ENCODE results near the gene CDYL2.

The CDYL2 gene

GRCh38 chr16:80573700-80574120 is 230.7 kb downstream of the CDYL2 start:
- H3K4me3 ChIP-seq (ENCODE audit: low read depth, low read length), result no peak overlapping the region
- DNase-seq (ENCODE audit: low read depth), result no peak
- TF ChIP-seq CTCF (IDR thresholded peaks at IDR 0.05; ENCODE audit: low read depth, low read length), result no peak
- no peak for TF ChIP-seq MYC (IDR thresholded peaks at IDR 0.05; ENCODE audit: low read depth, low read length)
- TF ChIP-seq MAX (IDR thresholded peaks at IDR 0.05; ENCODE audit: low read depth, low read length), result no peak
- TF ChIP-seq POLR2A (IDR thresholded peaks at IDR 0.05; ENCODE audit: extremely low read depth, insufficient read length), result no peak

- DNase-seq (ENCODE audit: low read depth), result no peak
- TF ChIP-seq CTCF (IDR thresholded peaks at IDR 0.05; ENCODE audit: low read depth, low read length) (no peak), POLR2A (IDR thresholded peaks at IDR 0.05; ENCODE audit: extremely low read depth, insufficient read length) (no peak), MAX (IDR thresholded peaks at IDR 0.05; ENCODE audit: low read depth, low read length) (no peak), MYC (IDR thresholded peaks at IDR 0.05; ENCODE audit: low read depth, low read length) (no peak)
- H3K4me3 ChIP-seq (ENCODE audit: low read depth, low read length), result no peak overlapping the region
These were observed 234.3 kb downstream of the CDYL2 start for GRCh38 chr16:80570106-80570478.

GRCh38 chr16:80569440-80570105 is 234.8 kb downstream of the CDYL2 start:
- TF ChIP-seq MAX (IDR thresholded peaks at IDR 0.05; ENCODE audit: low read depth, low read length) (no peak), CTCF (IDR thresholded peaks at IDR 0.05; ENCODE audit: low read depth, low read length) (no peak), MYC (IDR thresholded peaks at IDR 0.05; ENCODE audit: low read depth, low read length) (no peak)
- no peak overlapping the region for H3K4me3 ChIP-seq (ENCODE audit: low read depth, low read length)
- no peak for DNase-seq (ENCODE audit: low read depth)

- DNase-seq (ENCODE audit: low read depth), result no peak
These were observed 240.0 kb downstream of the CDYL2 start for GRCh38 chr16:80564394-80564793.

GRCh38 chr16:80563066-80563465 is 241.3 kb downstream of the CDYL2 start:
- TF ChIP-seq CTCF (IDR thresholded peaks at IDR 0.05; ENCODE audit: low read depth, low read length), result no peak
- TF ChIP-seq POLR2A (IDR thresholded peaks at IDR 0.05; ENCODE audit: extremely low read depth, insufficient read length), result no peak
- no peak for TF ChIP-seq MAX (IDR thresholded peaks at IDR 0.05; ENCODE audit: low read depth, low read length)
- TF ChIP-seq MYC (IDR thresholded peaks at IDR 0.05; ENCODE audit: low read depth, low read length), result no peak

More at GRCh38 chr16:80564394-80564793, 240.0 kb downstream of the CDYL2 start:
- no peak overlapping the region for H3K4me3 ChIP-seq (ENCODE audit: low read depth, low read length)
- no peak for TF ChIP-seq POLR2A (IDR thresholded peaks at IDR 0.05; ENCODE audit: extremely low read depth, insufficient read length)
- no peak for TF ChIP-seq CTCF (IDR thresholded peaks at IDR 0.05; ENCODE audit: low read depth, low read length)
- no peak for TF ChIP-seq MAX (IDR thresholded peaks at IDR 0.05; ENCODE audit: low read depth, low read length)
- no peak for TF ChIP-seq MYC (IDR thresholded peaks at IDR 0.05; ENCODE audit: low read depth, low read length)

More at GRCh38 chr16:80563066-80563465, 241.3 kb downstream of the CDYL2 start:
- no peak for DNase-seq (ENCODE audit: low read depth)
- no peak overlapping the region for H3K4me3 ChIP-seq (ENCODE audit: low read depth, low read length)

Data from NB4 (cell line).